Ovary (tissue), 1 donor: Measurements from ENCODE around the gene TPST1.
"Not testable (repeated sequence)": the region's sequence is repeated elsewhere in the genome, so short reads cannot be mapped to it uniquely, and the experiment has no call there.

ENCODE experiments used
- EP300 ChIP-seq: sonication (generic); formaldehyde crosslinking; IDR thresholded peaks from one replicate; pipeline ENCODE4 v1.6.1; 2017; ENCODE audit warnings: antibody characterized with exemption
- POLR2A ChIP-seq: fragments of 450-650 bp; IDR thresholded peaks from one replicate; pipeline ENCODE4 v1.6.1; 2017; ENCODE audit warnings: antibody characterized with exemption, mild to moderate bottlenecking, moderate library complexity

GRCh38 chr7:66396052-66396451, 190.9 kb downstream of the TPST1 start:
- not testable (repeated sequence) for TF ChIP-seq POLR2A, EP300
